Breast epithelium (tissue), 3 donors: ENCODE data around the gene PEAK1.

Source experiments
- POLR2A ChIP-seq: fragments of 450-650 bp; IDR thresholded peaks from one replicate; pipeline ENCODE4 v1.6.1; 2016; ENCODE audit warnings: antibody characterized with exemption, mild to moderate bottlenecking, moderate library complexity
- TF ChIP-seq, protein P1 (sequence below), 3 donors: fragments of 450-650 bp; IDR thresholded peaks; one replicate each; pipeline ENCODE4 v1.5.1; 2016 to 2017; ENCODE audit warnings: antibody characterized with exemption in 3 of 3, mild to moderate bottlenecking in 3 of 3, moderate library complexity in 3 of 3

DNA sequence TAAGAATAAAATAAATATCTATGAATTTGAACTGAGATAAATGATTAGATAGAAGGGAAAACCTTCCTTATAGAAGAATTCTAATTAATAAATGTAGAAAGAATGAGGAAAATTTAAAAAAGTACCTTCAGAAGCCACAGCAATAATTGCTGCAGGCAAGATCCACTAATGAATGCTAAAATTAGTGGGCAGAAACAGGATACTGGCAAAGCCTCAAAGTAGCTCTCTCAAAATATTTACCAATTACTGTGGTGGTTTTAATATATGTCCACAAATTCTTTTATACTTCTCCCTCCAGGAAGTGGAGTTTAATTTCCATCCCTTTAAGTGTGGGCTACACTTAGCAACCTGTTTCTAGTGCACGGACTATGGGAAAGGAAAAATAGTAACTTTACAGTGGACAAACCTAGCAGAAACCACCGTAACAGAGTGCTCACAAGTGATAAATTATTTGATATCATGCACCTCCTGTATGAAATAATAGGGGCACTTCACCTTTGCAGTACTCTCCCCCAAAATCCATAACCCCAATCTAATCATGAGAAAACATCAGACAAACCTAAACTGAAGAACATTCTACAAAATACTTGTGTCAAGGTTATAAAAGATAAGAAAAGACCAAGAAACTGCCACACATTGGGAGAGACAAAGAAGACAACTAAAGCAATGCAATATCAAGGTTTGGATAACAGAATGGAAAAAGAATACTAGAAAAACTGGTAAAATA lies 6.8 kb downstream of the PEAK1 start:
- no peak for TF ChIP-seq POLR2A
- TF ChIP-seq, protein P1, sequence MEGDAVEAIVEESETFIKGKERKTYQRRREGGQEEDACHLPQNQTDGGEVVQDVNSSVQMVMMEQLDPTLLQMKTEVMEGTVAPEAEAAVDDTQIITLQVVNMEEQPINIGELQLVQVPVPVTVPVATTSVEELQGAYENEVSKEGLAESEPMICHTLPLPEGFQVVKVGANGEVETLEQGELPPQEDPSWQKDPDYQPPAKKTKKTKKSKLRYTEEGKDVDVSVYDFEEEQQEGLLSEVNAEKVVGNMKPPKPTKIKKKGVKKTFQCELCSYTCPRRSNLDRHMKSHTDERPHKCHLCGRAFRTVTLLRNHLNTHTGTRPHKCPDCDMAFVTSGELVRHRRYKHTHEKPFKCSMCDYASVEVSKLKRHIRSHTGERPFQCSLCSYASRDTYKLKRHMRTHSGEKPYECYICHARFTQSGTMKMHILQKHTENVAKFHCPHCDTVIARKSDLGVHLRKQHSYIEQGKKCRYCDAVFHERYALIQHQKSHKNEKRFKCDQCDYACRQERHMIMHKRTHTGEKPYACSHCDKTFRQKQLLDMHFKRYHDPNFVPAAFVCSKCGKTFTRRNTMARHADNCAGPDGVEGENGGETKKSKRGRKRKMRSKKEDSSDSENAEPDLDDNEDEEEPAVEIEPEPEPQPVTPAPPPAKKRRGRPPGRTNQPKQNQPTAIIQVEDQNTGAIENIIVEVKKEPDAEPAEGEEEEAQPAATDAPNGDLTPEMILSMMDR (IDR thresholded peaks at IDR 0.05): no peak
